HepG2 (cell line): Measurements from ENCODE around the gene GRAMD4. TPM values are rescaled to one million over a fixed set of nuclear protein-coding genes. Genes with fewer than 3 reads are reported as not detected.
A peak's percentile ranks its signal among the peaks of the same experiment; 100 is the strongest.

Experiments used
- ATAC-seq: fragments of 200-7000 bp; cut with Tn5 transposase; 3 replicates; pipeline ENCODE4 v1.9.1; 2020; ENCODE audit warnings: mild to moderate bottlenecking, moderate library complexity
- BruUV-seq: library from RNA; stranded (reverse); fragments of 400-500 nt; replicated peaks from 2 replicates; lab custom pipeline; 2021; lab: Mats Ljungman, UMichigan
- CTCF ChIA-PET: fragments of 300-600 bp; formaldehyde crosslinking; extraction: SDS; loops from one replicate; lab custom pipeline; 2021; ENCODE audit warnings: low total read pairs, inconsistent platforms, low intra/inter-chr PET ratio; lab: Yijun Ruan, JAX
- POLR2A ChIA-PET: fragments of 350-600 bp; sonication (Branson Sonifier 250); formaldehyde crosslinking; loops from one replicate; lab custom pipeline; 2020; ENCODE audit warnings: antibody characterized with exemption, inconsistent platforms; lab: Yijun Ruan, JAX
- DNase-seq: peaks from one replicate; pipeline ENCODE4 v3.0.0-alpha.2; 2015; ENCODE audit warnings: low spot score
- FAIRE-seq: peaks from 3 replicates; lab custom pipeline; 2011; peaks lifted over from hg19 to GRCh38; lab: Jason Lieb, UNC
- H2AFZ ChIP-seq: one replicate; pipeline ENCODE4 v1.6.1; 2011; ENCODE audit warnings: low read length, inconsistent platforms
- H3K27ac ChIP-seq: fragments of 300-600 bp; 3 replicates; pipeline ENCODE4 v1.8.0; 2011; ENCODE audit warnings: mixed run types, mild to moderate bottlenecking, mixed read lengths, low read length, inconsistent platforms; ENCODE audit not compliant: insufficient read depth; ENCODE audit errors: extremely low read length
- H3K27me3 ChIP-seq, 2 experiments: fragments of 200-600 bp in 1 of 2; 2 replicates in 1 of 2; 3 replicates in 1 of 2; pipeline versions ENCODE4 v1.6.0 to v1.8.0; 2011; ENCODE audit warnings: low read length in 2 of 2, mild to moderate bottlenecking in 2 of 2, moderate library complexity in 2 of 2, inconsistent platforms in 1 of 2; ENCODE audit not compliant: insufficient read depth in 2 of 2, control insufficient read depth in 1 of 2
- H3K36me3 ChIP-seq, 2 experiments: fragments of 200-600 bp in 1 of 2; replicated peaks in 1 of 2; 2 replicates in 1 of 2; 3 replicates in 1 of 2; pipeline versions ENCODE4 v1.5.1 to v1.8.0; 2011; ENCODE audit warnings: low read length in 2 of 2, inconsistent platforms in 1 of 2; ENCODE audit not compliant: insufficient read depth in 2 of 2, control insufficient read depth in 1 of 2
- H3K4me1 ChIP-seq: 2 replicates; pipeline ENCODE4 v1.5.1; 2012; ENCODE audit warnings: low read length, inconsistent platforms; ENCODE audit not compliant: insufficient read depth
- H3K4me2 ChIP-seq: 2 replicates; pipeline ENCODE4 v1.6.0; 2011; ENCODE audit warnings: low read depth, low read length, inconsistent platforms
- H3K4me3 ChIP-seq, 3 experiments: fragments of 200-600 bp in 1 of 3; sonication (generic), shearing (Covaris generic) in 1 of 3; replicated peaks in 1 of 3; 2 replicates each; pipeline ENCODE4 v1.5.1; 2011 to 2016; ENCODE audit warnings: low read length in 3 of 3, inconsistent platforms in 2 of 3, low read depth in 2 of 3, mild to moderate bottlenecking in 2 of 3, control low read depth in 1 of 3, mixed read lengths in 1 of 3; ENCODE audit not compliant: insufficient read depth in 1 of 3
- H3K79me2 ChIP-seq: one replicate; pipeline ENCODE4 v1.6.1; 2011; ENCODE audit warnings: low read length, inconsistent platforms; ENCODE audit not compliant: insufficient read depth
- H3K9ac ChIP-seq: 2 replicates; pipeline ENCODE4 v1.6.0; 2011; ENCODE audit warnings: mild to moderate bottlenecking, low read depth, low read length, inconsistent platforms; ENCODE audit not compliant: insufficient read depth
- H3K9me3 ChIP-seq: 2 replicates; pipeline ENCODE4 v1.5.1; 2012; ENCODE audit warnings: mild to moderate bottlenecking, low read length
- H4K20me1 ChIP-seq: 2 replicates; pipeline ENCODE4 v1.6.0; 2011; ENCODE audit warnings: inconsistent platforms, mild to moderate bottlenecking, low read length, moderate library complexity; ENCODE audit not compliant: insufficient read depth
- EP300 ChIP-seq, 3 experiments: sonication (generic) in 1 of 3; formaldehyde crosslinking in 1 of 3; IDR thresholded peaks; 2 replicates each; pipeline versions ENCODE4 v1.5.1 to v1.6.1; 2011 to 2020; ENCODE audit warnings: low read depth in 2 of 3, low read length in 2 of 3, borderline replicate concordance in 1 of 3, improper control_type of control experiment in 1 of 3, mild to moderate bottlenecking in 1 of 3, missing genetic modification reagents in 1 of 3, moderate library complexity in 1 of 3
- IRF9 ChIP-seq: sonication (generic); formaldehyde crosslinking; IDR thresholded peaks from 2 replicates; pipeline ENCODE4 v1.8.0; 2022; ENCODE audit warnings: missing genetic modification reagents, mild to moderate bottlenecking, borderline replicate concordance
- SKIL ChIP-seq: sonication (generic); formaldehyde crosslinking; IDR thresholded peaks from 2 replicates; pipeline ENCODE4 v1.8.0; 2022; ENCODE audit warnings: missing genetic modification reagents, mild to moderate bottlenecking, moderate library complexity, borderline replicate concordance
- WIZ ChIP-seq: sonication (generic); formaldehyde crosslinking; IDR thresholded peaks from 2 replicates; pipeline ENCODE4 v1.5.1; 2020; ENCODE audit warnings: mild to moderate bottlenecking, missing genetic modification reagents
- ZNF30 ChIP-seq: sonication (generic); formaldehyde crosslinking; IDR thresholded peaks from 2 replicates; pipeline ENCODE4 v1.5.0; 2020; ENCODE audit warnings: mild to moderate bottlenecking, missing genetic modification reagents
- ZNF850 ChIP-seq: sonication (generic); formaldehyde crosslinking; conservative IDR thresholded peaks from 2 replicates; pipeline ENCODE4 v1.9.0; 2021; ENCODE audit warnings: mild to moderate bottlenecking, missing genetic modification reagents
- ZSCAN29 ChIP-seq: sonication (generic); formaldehyde crosslinking; conservative IDR thresholded peaks from 2 replicates; pipeline ENCODE4 v1.4.0; 2020; ENCODE audit warnings: mild to moderate bottlenecking, missing genetic modification reagents
- WGBS: methylation state at CpG from one replicate; pipeline ENCODE4 v1.1.6; 2017; ENCODE audit warnings: low lambda C conversion rate; 5-methylcytosine and 5-hydroxymethylcytosine counted together
- in situ Hi-C: cut with HindIII; loops from 2 replicates; pipeline ENCODE4 v1.10.0; 2017; ENCODE audit warnings: low pct_unique_long_range_greater_than_20kb; ENCODE audit not compliant: extremely low pct_ligation_motif_present
- intact Hi-C: fragments of 100-400 bp; cut with micrococcal nuclease; formaldehyde crosslinking; loops from one replicate; pipeline ENCODE4 v1.10.0; 2022; ENCODE audit not compliant: unreplicated experiment
- polyA plus RNA-seq, 8 experiments: library from polyadenylated mRNA; depleted of rRNA in 3 of 8; stranded (reverse) in 7 of 8; unstranded in 1 of 8; fragments of >200 nt; fragmentation: Illumina TruSeq in 4 of 8; extraction: Trizol in 4 of 8; gene quantifications; 2 replicates each; pipeline versions ENCODE4 v1.2.1 to v1.2.3, GENCODE V29; 2011 to 2016; ENCODE audit warnings: low read depth in 4 of 8, missing spikeins in 1 of 8, mixed read lengths in 1 of 8; ENCODE audit not compliant: insufficient read depth in 1 of 8
- total RNA-seq, 5 experiments: library from RNA; depleted of rRNA; stranded (reverse); fragments of >200 nt; fragmentation: Illumina TruSeq; extraction: Trizol; gene quantifications; 2 replicates each; pipeline ENCODE4 v1.2.3, GENCODE V29; 2016; ENCODE audit warnings: low read depth in 1 of 5

Gene GRAMD4
- total and polyA plus RNA-seq, 2 of the 13 experiments (the other 11 are each of a cell fraction or from before 2014, with no cell fraction given), result 15.2 to 15.7 TPM

DNA sequence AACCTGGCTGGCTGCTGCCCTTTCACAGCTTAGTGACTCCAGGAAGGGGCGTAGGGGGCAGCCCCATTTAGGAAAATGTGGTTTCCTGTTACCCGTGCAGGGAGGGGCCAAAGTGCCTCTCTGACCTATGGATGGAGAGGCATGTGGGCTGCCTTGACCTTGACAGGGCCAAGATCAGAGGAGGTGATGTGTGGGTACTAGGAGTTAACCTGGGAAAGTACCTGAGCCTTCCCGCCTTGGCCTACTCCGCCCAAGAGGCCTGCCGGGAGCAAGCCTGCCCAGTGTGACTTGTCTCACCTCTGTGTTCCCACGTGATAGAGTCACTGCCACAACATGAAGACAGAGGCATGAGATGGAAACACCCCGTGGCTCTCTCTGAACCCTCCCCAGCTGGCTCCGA is 33.4 kb downstream of the GRAMD4 start:
- Histone ChIP-seq H3K36me3 (no peaks in the 10 kb centered on the region), H3K4me1 (peaks cover 68% of the 10 kb centered on the region), H3K27ac (peak overlapping the region; percentile 83), H3K9me3 (no peaks in the 10 kb centered on the region), H3K4me3 (no peak overlapping the region), H4K20me1 (no peaks in the 10 kb centered on the region; the same call in 1 of the 2 replicates), H3K27me3 (no peaks in the 10 kb centered on the region), H3K4me2 (peak overlapping the region; percentile 92; the same call in 1 of the 2 replicates), H3K79me2 (no peaks in the 10 kb centered on the region), H2AFZ (no peak overlapping the region), H3K9ac (peak overlapping the region; percentile 53; the same call in 1 of the 2 replicates)
- no TSS peak for BruUV-seq
- TF ChIP-seq WIZ (CRISPR knock-in tag) (no peak), ZSCAN29 (CRISPR knock-in tag) (0 out of 2 replicates have a peak, but pooled peaks have one; percentile 1)
- DNase-seq, result no peak
- WGBS, result 91% methylated on average over 4 of the region's 8 CpGs
- CTCF ChIA-PET, result no interaction called here
- FAIRE-seq, result no peak
- in situ Hi-C loops, result loop anchor here (25.0 kb wide), 1 partner anchor 91 kb away; no protein-coding TSS in a partner anchor
- no peak for ATAC-seq
- intact Hi-C loops, result loop anchor here (2.0 to 5.0 kb wide), 2 partner anchors 41 to 76 kb away; no protein-coding TSS in a partner anchor
- POLR2A ChIA-PET, result interaction anchor here (1.5 to 2.0 kb wide), 2 partner anchors 41 to 78 kb away, joined by 4 to 12 read pairs; no protein-coding TSS in a partner anchor

DNA sequence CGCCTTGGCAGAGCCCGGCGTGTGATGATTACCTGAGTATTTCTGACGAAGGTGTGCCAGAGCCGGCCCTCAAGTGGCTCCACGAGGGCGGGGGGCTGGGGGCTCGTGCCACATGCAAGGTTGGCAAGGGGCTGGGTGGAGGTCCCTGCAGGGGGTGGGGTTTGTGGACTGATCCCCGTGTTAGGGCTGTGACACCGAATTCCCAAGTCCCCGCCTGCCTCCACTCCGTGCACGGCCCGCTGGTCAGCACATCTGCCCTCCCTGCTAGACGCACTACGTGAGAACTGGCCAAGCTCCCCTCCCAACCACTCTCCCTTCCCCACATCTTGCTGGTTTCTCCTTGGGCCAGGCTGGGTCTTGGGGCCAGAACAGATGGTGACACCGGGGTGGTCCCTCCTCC is 34.2 kb downstream of the GRAMD4 start:
- intact Hi-C loops, result loop anchor here (5.0 kb wide), 1 partner anchor 77 kb away; no protein-coding TSS in a partner anchor
- Histone ChIP-seq H3K4me3 (no peak overlapping the region), H3K4me1 (peaks cover 63% of the 10 kb centered on the region), H3K9me3 (no peaks in the 10 kb centered on the region), H3K27me3 (no peaks in the 10 kb centered on the region), H3K79me2 (no peaks in the 10 kb centered on the region), H3K27ac (no peak overlapping the region), H4K20me1 (no peaks in the 10 kb centered on the region; the same call in 1 of the 2 replicates), H3K9ac (no peak overlapping the region), H2AFZ (no peak overlapping the region), H3K4me2 (no peak overlapping the region), H3K36me3 (no peaks in the 10 kb centered on the region; a peak in 1 of 5 replicates)
- no peak for DNase-seq
- TF ChIP-seq ZNF850 (CRISPR knock-in tag) (no peak), ZNF30 (0 out of 2 replicates have a peak, but pooled peaks have one; percentile 33), EP300 (IDR thresholded peaks at IDR 0.05; ENCODE audit: low read depth in 2 of 2, low read length in 2 of 2) (no peak), EP300 (CRISPR knock-in tag; IDR thresholded peaks at IDR 0.05; ENCODE audit: borderline replicate concordance) (no peak), SKIL (CRISPR knock-in tag) (no peak), IRF9 (CRISPR knock-in tag) (no peak)
- no peak for FAIRE-seq
- in situ Hi-C loops, result loop anchor here (25.0 kb wide), 1 partner anchor 92 kb away; no protein-coding TSS in a partner anchor
- no TSS peak for BruUV-seq
- CTCF ChIA-PET, result no interaction called here
- no peak for ATAC-seq
- POLR2A ChIA-PET, result no interaction called here
- 89% methylated on average over 12 of the region's 17 CpGs for WGBS
